Activated T-cell treated with anti-CD3 and anti-CD28 coated beads, Interleukin-2, amount 50 U/mL, for 48 hours (primary cell): ENCODE data around the gene NELFB.
"Not testable (repeated sequence)": the region's sequence is repeated elsewhere in the genome, so short reads cannot be mapped to it uniquely, and the experiment has no call there.

Source experiments
- DNase-seq, 2 experiments: peaks; one replicate each; pipeline ENCODE4 v3.0.0-alpha.2; 2020

NELFB gene

GRCh38 chr9:137247135-137247915 is 7.8 kb upstream of the NELFB start:
- DNase-seq = no peak

- no peak for DNase-seq
Measured at GRCh38 chr9:137247916-137248175, 7.3 kb upstream of the NELFB start.

GRCh38 chr9:137250329-137251193 is 4.6 kb upstream of the NELFB start:
- no peak for DNase-seq

- no peak for DNase-seq
Measured at GRCh38 chr9:137251194-137251461, 4.0 kb upstream of the NELFB start, which contains the start of gene STPG3. STPG3 (plus strand) TSS chr9:137251286; CDS start chr9:137251287, 1 bp downstream.

- no peak for DNase-seq
Measured at GRCh38 chr9:137251490-137252268, 3.4 kb upstream of the NELFB start.

- no peak for DNase-seq
Measured at GRCh38 chr9:137252555-137253506, 2.3 kb upstream of the NELFB start.

- no peak for DNase-seq
Measured at GRCh38 chr9:137253717-137254623, 1.2 kb upstream of the NELFB start.

GRCh38 chr9:137255448-137256114 is 454 bp downstream of the NELFB start:
- DNase-seq = no peak

GRCh38 chr9:137256362-137256761 is 1.2 kb downstream of the NELFB start:
- DNase-seq = no peak

- no peak for DNase-seq
Measured at GRCh38 chr9:137256856-137257255, 1.7 kb downstream of the NELFB start.

- not testable (repeated sequence) for DNase-seq
Measured at GRCh38 chr9:137262173-137262908, 7.2 kb downstream of the NELFB start.

- no peak for DNase-seq
Measured at GRCh38 chr9:137262909-137263285, 7.8 kb downstream of the NELFB start.

GRCh38 chr9:137263506-137263905 is 8.4 kb downstream of the NELFB start:
- no peak for DNase-seq

GRCh38 chr9:137264067-137264466 is 8.9 kb downstream of the NELFB start:
- DNase-seq = no peak

- DNase-seq = no peak
Measured at GRCh38 chr9:137265496-137266161, 10.5 kb downstream of the NELFB start.

GRCh38 chr9:137266162-137266527 is 11.0 kb downstream of the NELFB start:
- no peak for DNase-seq

- no peak for DNase-seq
Measured at GRCh38 chr9:137266585-137267453, 11.7 kb downstream of the NELFB start.

- DNase-seq = no peak
Measured at GRCh38 chr9:137267933-137268355, 12.8 kb downstream of the NELFB start.
